Omental fat pad (tissue), 4 donors: Measurements from ENCODE around the gene SMYD1. TPM values are rescaled to one million over a fixed set of nuclear protein-coding genes. Genes with fewer than 3 reads are reported as not detected.
A peak's percentile ranks its signal among the peaks of the same experiment; 100 is the strongest.

Experiments
- ATAC-seq: fragments of 150-250 bp; one replicate; pipeline ENCODE4 v1.9.1; 2016; ENCODE audit warnings: mild to moderate bottlenecking, moderate library complexity; ENCODE audit not compliant: low FRiP score
- DNase-seq: peaks from one replicate; pipeline ENCODE4 v3.0.0-alpha.2; 2019; ENCODE audit warnings: low spot score
- CTCF ChIP-seq, 3 donors: fragments of 450-650 bp; IDR thresholded peaks; one replicate each; pipeline ENCODE4 v1.5.1; 2016 to 2017; ENCODE audit warnings: antibody characterized with exemption in 3 of 3, mild to moderate bottlenecking in 3 of 3, moderate library complexity in 2 of 3
- total RNA-seq, 4 donors: library from RNA; depleted of rRNA; stranded (reverse); fragments of >200 nt; gene quantifications; one replicate each; pipeline ENCODE4 v1.1.0, GENCODE V29; 2016

SMYD1 gene
- total RNA-seq, 4 donors from 2014 or later: not detected

- ATAC-seq (peak; percentile 95), DNase-seq (peak; percentile 64)
- no peak for TF ChIP-seq CTCF (IDR thresholded peaks at IDR 0.05)
These were observed 12.1 kb upstream of the SMYD1 start, which contains the start of gene KRCC1 for GRCh38 chr2:88055371-88056128. TSS of gene KRCC1 (minus strand) at chr2:88055783. CDS start at chr2:88028563, 27,220 bp downstream.

DNA sequence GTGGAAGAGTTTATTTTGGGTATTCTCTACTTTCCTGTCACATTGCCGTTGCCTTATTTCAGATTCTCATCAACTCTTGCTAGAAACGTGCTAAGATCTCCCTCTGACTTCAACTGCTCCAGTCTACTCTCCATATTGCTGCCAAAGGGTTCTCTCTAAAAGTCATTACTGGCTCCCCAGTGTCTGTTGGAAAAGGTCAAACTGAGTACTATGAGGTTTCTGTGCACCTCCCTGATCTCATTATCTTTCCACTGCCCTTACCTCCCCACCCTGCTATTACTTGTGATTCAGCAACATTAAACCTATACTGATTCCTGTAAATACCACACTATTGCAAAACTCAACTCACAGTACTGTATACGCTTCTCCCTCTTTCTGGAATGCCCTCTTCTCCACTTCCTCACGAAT, 10.2 kb upstream of the SMYD1 start:
- no peak for ATAC-seq
- TF ChIP-seq CTCF (IDR thresholded peaks at IDR 0.05): no peak
- DNase-seq: no peak

DNA sequence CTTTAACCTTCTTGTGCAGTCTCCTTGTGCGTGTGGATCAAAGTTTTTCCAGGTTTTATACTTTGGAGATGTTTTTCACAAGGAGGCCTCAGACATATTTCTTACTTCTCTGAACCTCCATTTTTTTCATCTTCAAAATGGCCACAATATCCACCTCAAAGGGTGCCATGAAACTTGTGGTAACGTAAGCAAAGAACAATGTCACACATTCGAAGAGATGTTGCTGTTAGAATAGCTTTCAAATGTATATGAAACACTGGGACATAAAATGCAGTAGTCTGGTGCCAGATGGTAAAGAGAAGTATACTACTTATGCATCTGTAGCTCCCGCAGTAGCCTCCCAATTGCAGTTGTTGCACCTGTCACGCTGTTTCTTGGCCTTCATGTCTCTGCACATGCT, 9.4 kb upstream of the SMYD1 start:
- ATAC-seq (no peak), DNase-seq (no peak)
- no peak for TF ChIP-seq CTCF (IDR thresholded peaks at IDR 0.05)

GRCh38 chr2:88059979-88060906, 7.4 kb upstream of the SMYD1 start:
- DNase-seq (no peak), ATAC-seq (no peak)
- TF ChIP-seq CTCF (IDR thresholded peaks at IDR 0.05): no peak

GRCh38 chr2:88060907-88061275, 6.7 kb upstream of the SMYD1 start:
- DNase-seq (no peak), ATAC-seq (no peak)
- TF ChIP-seq CTCF (IDR thresholded peaks at IDR 0.05): no peak

- TF ChIP-seq CTCF (IDR thresholded peaks at IDR 0.05): no peak
- no peak for DNase-seq
- no peak for ATAC-seq
These were observed 6.3 kb upstream of the SMYD1 start for GRCh38 chr2:88061295-88061694.
